ENCODE measurements around the gene RPL35A. TPM values are rescaled to one million over a fixed set of nuclear protein-coding genes. Genes with fewer than 3 reads are reported as not detected.

Gene RPL35A
- 636 TPM for total RNA-seq

DNA sequence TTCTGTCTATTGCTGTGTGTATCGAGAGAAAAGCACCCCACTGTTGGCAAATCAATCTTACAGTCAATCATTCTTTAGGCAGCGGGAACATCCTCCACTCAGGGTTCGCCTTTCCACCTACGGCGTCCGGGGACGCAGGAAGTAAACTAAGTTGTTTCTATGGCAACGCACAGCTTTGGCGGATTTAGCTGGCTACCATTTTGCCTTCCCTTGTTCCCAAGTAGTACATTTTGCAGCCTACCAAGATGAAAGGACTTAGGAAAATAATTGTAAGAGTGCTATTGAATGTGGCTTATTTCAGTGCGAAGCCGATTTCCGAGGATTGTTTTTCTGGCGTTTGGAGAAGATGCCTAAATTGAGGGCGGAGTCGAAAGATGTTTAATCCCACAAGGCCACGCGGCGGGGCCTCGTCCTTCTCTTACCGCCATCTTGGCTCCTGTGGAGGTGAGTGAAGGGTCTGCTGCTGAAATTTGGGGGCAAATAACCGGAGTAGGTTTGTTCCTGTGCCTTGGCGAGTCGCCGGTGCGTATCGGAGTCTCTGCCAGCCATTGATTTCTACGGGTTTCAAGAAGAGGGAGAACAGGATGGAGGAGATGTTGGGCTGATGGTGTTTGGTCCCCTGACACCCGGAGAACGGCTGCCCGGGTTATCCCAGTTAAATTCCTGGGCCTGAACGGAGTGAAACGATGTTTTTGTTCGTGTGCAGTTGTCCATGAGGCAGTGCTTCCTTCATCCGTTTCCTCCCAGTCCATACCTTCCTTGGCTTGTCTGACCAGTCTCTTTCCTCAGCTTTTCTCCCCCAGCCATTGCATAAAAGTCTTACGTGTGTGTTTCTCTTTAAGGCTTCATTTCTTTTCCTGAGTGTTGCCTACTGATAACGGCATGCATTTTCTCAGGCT is at the start of gene RPL35A:
Gene RPL35A, plus strand, starts transcription at position 413 of the 899 bp plus-strand sequence. CDS start 778 bp downstream, outside the sequence.

DNA sequence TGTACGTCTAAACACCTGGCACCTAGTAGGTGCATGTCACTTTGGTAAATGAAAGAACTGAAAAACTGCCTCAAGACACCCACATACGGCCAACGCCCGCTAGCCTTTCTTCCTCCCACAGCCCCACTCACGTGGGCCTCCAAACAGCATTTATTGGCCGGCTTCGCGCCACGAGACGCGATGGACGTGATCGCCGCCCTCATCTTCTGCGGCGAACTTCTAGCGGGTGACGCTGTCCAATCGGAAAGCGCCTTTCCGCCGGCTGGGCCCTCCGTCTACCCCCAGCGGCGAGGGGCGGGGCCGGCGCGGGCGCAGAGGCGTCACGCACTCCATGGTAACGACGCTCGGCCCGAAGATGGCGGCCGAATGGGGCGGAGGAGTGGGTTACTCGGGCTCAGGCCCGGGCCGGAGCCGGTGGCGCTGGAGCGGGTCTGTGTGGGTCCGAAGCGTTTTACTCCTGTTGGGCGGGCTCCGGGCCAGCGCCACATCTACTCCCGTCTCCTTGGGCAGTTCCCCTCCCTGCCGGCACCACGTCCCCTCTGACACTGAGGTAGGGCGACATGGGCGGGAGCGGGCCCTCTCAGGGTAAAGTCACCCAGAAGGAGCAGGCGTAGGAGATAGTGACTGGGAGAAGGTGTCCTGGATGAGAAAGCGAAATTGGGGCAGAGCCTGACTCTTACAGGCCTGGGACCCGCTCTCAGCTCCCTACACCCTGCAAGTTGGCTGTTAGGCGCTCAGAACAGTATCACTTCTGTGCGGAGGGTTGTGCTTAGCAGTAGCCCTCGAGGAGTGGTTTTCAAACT is 10.1 kb downstream of the RPL35A start, which contains the start of gene LMLN:
Gene LMLN, plus strand, starts transcription at position 327 of the 803 bp plus-strand sequence. Its CDS starts 29 bp downstream, at position 356.

Small RNA genes lying within 50 kb of the gene (small RNA-seq; reads per million reads assigned to genes)
- not detected for gene RNU6-621P (ENCODE audit: low replicate concordance)

Other genes with a start within 250 kb of the RPL35A start
- 16.3 TPM for gene RUBCN, start 213.3 kb upstream of the RPL35A start, total RNA-seq
- gene FYTTD1, start 200.3 kb upstream of the RPL35A start, total RNA-seq = 48.5 TPM
- gene LRCH3, start 158.9 kb upstream of the RPL35A start, total RNA-seq = 92.8 TPM
- 8.0 TPM for gene LMLN, start 10.0 kb downstream of the RPL35A start, total RNA-seq

All from metanephros (tissue), 2 donors.